Mammary epithelial cell (primary cell): ENCODE measurements around the gene IGLL5.

Experiments used
- CTCF ChIP-seq, 2 donors: IDR thresholded peaks in 1 of 2; conservative IDR thresholded peaks in 1 of 2; 2 replicates each; pipeline ENCODE4 v1.5.1; 2011 to 2012; ENCODE audit warnings: inconsistent platforms in 2 of 2, low read length in 2 of 2, mild to moderate bottlenecking in 2 of 2, control low read depth in 1 of 2, low read depth in 1 of 2; ENCODE audit not compliant: insufficient read depth in 1 of 2; ENCODE audit errors: extremely low read depth in 1 of 2
- EZH2 ChIP-seq: IDR thresholded peaks from 2 replicates; pipeline ENCODE4 v1.6.1; 2012; ENCODE audit warnings: low read length, inconsistent platforms, borderline replicate concordance

- TF ChIP-seq EZH2 = no peak
- TF ChIP-seq CTCF (conservative IDR thresholded peaks at IDR 0.05 in 1 of 2, IDR thresholded peaks at IDR 0.05 in 1 of 2; ENCODE audit: extremely low read depth in 1 of 2, insufficient read depth in 1 of 2, low read depth in 1 of 2, low read length in 2 of 2) = no peak
Observed at GRCh38 chr22:22907551-22908494, 20.2 kb downstream of the IGLL5 start.
